Epithelial cell of proximal tubule (primary cell): ENCODE measurements around the gene RGL2. TPM values are rescaled to one million over a fixed set of nuclear protein-coding genes. Genes with fewer than 3 reads are reported as not detected.
"Not testable (repeated sequence)": the region's sequence is repeated elsewhere in the genome, so short reads cannot be mapped to it uniquely, and the experiment has no call there.

Source experiments
- DNase-seq: peaks from one replicate; pipeline ENCODE4 v3.0.0-alpha.2; 2011; ENCODE audit warnings: low read depth
- H3K4me3 ChIP-seq: 2 replicates; pipeline ENCODE4 v1.5.1; 2011; ENCODE audit warnings: low read depth, mild to moderate bottlenecking, low read length
- CTCF ChIP-seq: conservative IDR thresholded peaks from 2 replicates; pipeline ENCODE4 v1.5.1; 2012; ENCODE audit warnings: low read depth, mild to moderate bottlenecking, low read length
- total RNA-seq: library from RNA; depleted of rRNA; stranded (reverse); fragments of >200 nt; gene quantifications from 2 replicates; pipeline ENCODE4 v1.2.3, GENCODE V29; 2015

Gene RGL2
- total RNA-seq, 1 donor from 2014 or later = 46.8 TPM

GRCh38 chr6:33276864-33277662, 21.7 kb downstream of the RGL2 start, which contains the start of gene B3GALT4:
B3GALT4 (plus strand) TSS chr6:33277123; CDS start chr6:33277420, 297 bp downstream.
- H3K4me3 ChIP-seq = peak within 1 kb of the TSS; percentile 42
- DNase-seq = no peak
- TF ChIP-seq CTCF = peak; percentile 26

GRCh38 chr6:33276581-33276863, 22.2 kb downstream of the RGL2 start:
- no peak for TF ChIP-seq CTCF
- peak overlapping the region; percentile 42 for H3K4me3 ChIP-seq
- DNase-seq = no peak

GRCh38 chr6:33275795-33276580, 22.8 kb downstream of the RGL2 start:
- DNase-seq = not testable (repeated sequence)
- H3K4me3 ChIP-seq = peak overlapping the region; percentile 42

- no peak for DNase-seq
- H3K4me3 ChIP-seq = peak overlapping the region; percentile 95
- TF ChIP-seq CTCF = no peak
These were observed 24.5 kb downstream of the RGL2 start for GRCh38 chr6:33273924-33274902.

- peak overlapping the region; percentile 95 for H3K4me3 ChIP-seq
- TF ChIP-seq CTCF = no peak
- DNase-seq = no peak
These were observed 25.4 kb downstream of the RGL2 start for GRCh38 chr6:33273129-33273923.

- TF ChIP-seq CTCF = no peak
- DNase-seq = no peak
- H3K4me3 ChIP-seq = peak overlapping the region; percentile 95
These were observed 26.2 kb downstream of the RGL2 start for GRCh38 chr6:33272275-33273128.
